Natural killer cell treated with Interleukin-12 subunit alpha and Interleukin-12 subunit beta and Interleukin-15 and Interleukin-18, amount 100 ng/mL, for 72 hours (primary cell): ENCODE data around the gene OR5C1. TPM values are rescaled to one million over a fixed set of nuclear protein-coding genes. Genes with fewer than 3 reads are reported as not detected.

ENCODE experiments used
- ATAC-seq, 2 donors: fragments of 150-1000 bp; cut with Tn5 transposase in 1 of 2; sonication (Bioruptor Pico), chemical (Tn5 transposase) in 1 of 2; 2 replicates each; pipeline ENCODE4 v1.10.0; 2021
- DNase-seq: peaks from one replicate; pipeline ENCODE4 v3.0.0; 2022; ENCODE audit warnings: low spot score
- H3K27ac Mint-ChIP-seq, 2 donors: 1 replicate in 1 of 2; 2 replicates in 1 of 2; pipeline ENCODE4 v1.8.0; 2022; ENCODE audit warnings: mixed read lengths in 2 of 2, mild to moderate bottlenecking in 1 of 2, moderate library complexity in 1 of 2
- H3K27me3 Mint-ChIP-seq, 2 donors: 1 replicate in 1 of 2; 2 replicates in 1 of 2; pipeline ENCODE4 v1.8.0; 2022; ENCODE audit warnings: mixed read lengths in 2 of 2
- H3K36me3 Mint-ChIP-seq: one replicate; pipeline ENCODE4 v1.8.0; 2022; ENCODE audit warnings: mixed read lengths
- H3K4me1 Mint-ChIP-seq, 2 donors: 1 replicate in 1 of 2; 2 replicates in 1 of 2; pipeline ENCODE4 v1.8.0; 2022; ENCODE audit warnings: low read depth in 2 of 2, mixed read lengths in 2 of 2, mild to moderate bottlenecking in 1 of 2
- H3K4me3 Mint-ChIP-seq: one replicate; pipeline ENCODE4 v1.8.0; 2022; ENCODE audit warnings: mixed read lengths
- H3K9me3 Mint-ChIP-seq: 2 replicates; pipeline ENCODE4 v1.8.0; 2022; ENCODE audit warnings: mixed read lengths
- total RNA-seq, 2 donors: library from RNA; stranded (reverse); gene quantifications; one replicate each; pipeline ENCODE4 v1.2.3, GENCODE V29; 2022

Gene OR5C1
- total RNA-seq: not detected

- no peaks in the 10 kb centered on the region for H3K27me3 Mint-ChIP-seq
- no peak for DNase-seq
- H3K27ac Mint-ChIP-seq: no peak within 1 kb of the TSS
- no peak for ATAC-seq
- H3K9me3 Mint-ChIP-seq: no peaks in the 10 kb centered on the region
- no peaks in the 10 kb centered on the region for H3K36me3 Mint-ChIP-seq
- H3K4me3 Mint-ChIP-seq: no peak within 1 kb of the TSS
- peaks cover 0 to 2% of the 10 kb centered on the region in 2 donors for H3K4me1 Mint-ChIP-seq
Observed at GRCh38 chr9:122788831-122789230, at the start of gene OR5C1. OR5C1 (plus strand) TSS chr9:122788933; CDS start chr9:122788933, 0 bp downstream.

GRCh38 chr9:122742003-122742402 lies 46.7 kb upstream of the OR5C1 start, which contains the start of gene OR1L6:
OR1L6 (plus strand) TSS chr9:122742303; CDS start chr9:122749848, 7,545 bp downstream.
- Mint-ChIP-seq H3K9me3 (peaks cover 4% of the 10 kb centered on the region), H3K4me1 (no peaks in the 10 kb centered on the region), H3K27me3 (peaks cover 0 to 24% of the 10 kb centered on the region in 2 donors), H3K27ac (no peak within 1 kb of the TSS), H3K4me3 (no peak within 1 kb of the TSS), H3K36me3 (peaks cover 5% of the 10 kb centered on the region)
- ATAC-seq: no peak
- DNase-seq: no peak

GRCh38 chr9:122754825-122755224 lies 33.9 kb upstream of the OR5C1 start:
- Mint-ChIP-seq H3K9me3 (peaks cover 5% of the 10 kb centered on the region), H3K27ac (no peak overlapping the region), H3K36me3 (peaks cover 24% of the 10 kb centered on the region), H3K4me1 (no peaks in the 10 kb centered on the region), H3K27me3 (peaks cover 0 to 22% of the 10 kb centered on the region in 2 donors), H3K4me3 (no peak overlapping the region)
- no peak for ATAC-seq
- DNase-seq: no peak

- H3K9me3 Mint-ChIP-seq: peaks cover 22% of the 10 kb centered on the region
- H3K4me1 Mint-ChIP-seq: no peaks in the 10 kb centered on the region
- H3K36me3 Mint-ChIP-seq: peaks cover 39% of the 10 kb centered on the region
Observed at GRCh38 chr9:122767817-122768216, 20.9 kb upstream of the OR5C1 start.

GRCh38 chr9:122777052-122777451 lies 11.7 kb upstream of the OR5C1 start:
- no peaks in the 10 kb centered on the region for H3K4me1 Mint-ChIP-seq
- peaks cover 6% of the 10 kb centered on the region for H3K36me3 Mint-ChIP-seq
- no peak for DNase-seq

More at GRCh38 chr9:122767817-122768216, 20.9 kb upstream of the OR5C1 start:
- H3K27me3 Mint-ChIP-seq: peaks cover 16 to 28% of the 10 kb centered on the region in 2 donors
- ATAC-seq (no peak), DNase-seq (no peak)
- H3K4me3 Mint-ChIP-seq: no peak overlapping the region
- no peak overlapping the region for H3K27ac Mint-ChIP-seq

GRCh38 chr9:122777935-122778627 lies 10.7 kb upstream of the OR5C1 start:
- H3K27ac Mint-ChIP-seq: no peak overlapping the region
- no peak overlapping the region for H3K4me3 Mint-ChIP-seq
- H3K36me3 Mint-ChIP-seq: no peaks in the 10 kb centered on the region
- no peaks in the 10 kb centered on the region for H3K4me1 Mint-ChIP-seq
- peaks cover 4 to 8% of the 10 kb centered on the region in 2 donors for H3K27me3 Mint-ChIP-seq
- ATAC-seq: no peak
- no peak for DNase-seq
- peaks cover 4% of the 10 kb centered on the region for H3K9me3 Mint-ChIP-seq

More at GRCh38 chr9:122777052-122777451, 11.7 kb upstream of the OR5C1 start:
- peaks cover 7% of the 10 kb centered on the region for H3K9me3 Mint-ChIP-seq
- no peak overlapping the region for H3K27ac Mint-ChIP-seq
- peaks cover 8 to 19% of the 10 kb centered on the region in 2 donors for H3K27me3 Mint-ChIP-seq
- no peak overlapping the region for H3K4me3 Mint-ChIP-seq
- no peak for ATAC-seq

- no peaks in the 10 kb centered on the region for H3K9me3 Mint-ChIP-seq
- no peak overlapping the region for H3K27ac Mint-ChIP-seq
- ATAC-seq (no peak), DNase-seq (no peak)
- no peaks in the 10 kb centered on the region for H3K27me3 Mint-ChIP-seq
- H3K4me3 Mint-ChIP-seq: no peak overlapping the region
- no peaks in the 10 kb centered on the region for H3K36me3 Mint-ChIP-seq
- H3K4me1 Mint-ChIP-seq: no peaks in the 10 kb centered on the region
Observed at GRCh38 chr9:122779181-122779580, 9.6 kb upstream of the OR5C1 start.

GRCh38 chr9:122780026-122780425 lies 8.7 kb upstream of the OR5C1 start:
- no peak overlapping the region for H3K4me3 Mint-ChIP-seq
- no peaks in the 10 kb centered on the region for H3K27me3 Mint-ChIP-seq
- no peaks in the 10 kb centered on the region for H3K9me3 Mint-ChIP-seq
- H3K27ac Mint-ChIP-seq: no peak overlapping the region
- DNase-seq: no peak
- ATAC-seq: no peak
- H3K36me3 Mint-ChIP-seq: no peaks in the 10 kb centered on the region
- H3K4me1 Mint-ChIP-seq: no peaks in the 10 kb centered on the region

GRCh38 chr9:122781671-122782070 lies 7.1 kb upstream of the OR5C1 start:
- ATAC-seq (no peak), DNase-seq (no peak)
- H3K9me3 Mint-ChIP-seq: no peaks in the 10 kb centered on the region
- H3K36me3 Mint-ChIP-seq: no peaks in the 10 kb centered on the region
- no peak overlapping the region for H3K4me3 Mint-ChIP-seq
- H3K27ac Mint-ChIP-seq: no peak overlapping the region
- no peaks in the 10 kb centered on the region for H3K4me1 Mint-ChIP-seq
- H3K27me3 Mint-ChIP-seq: no peaks in the 10 kb centered on the region

- Mint-ChIP-seq H3K4me3 (no peak overlapping the region), H3K27me3 (no peaks in the 10 kb centered on the region), H3K9me3 (no peaks in the 10 kb centered on the region), H3K27ac (no peak overlapping the region), H3K36me3 (no peaks in the 10 kb centered on the region), H3K4me1 (no peaks in the 10 kb centered on the region)
- no peak for DNase-seq
- no peak for ATAC-seq
Observed at GRCh38 chr9:122785269-122785668, 3.5 kb upstream of the OR5C1 start.

- Mint-ChIP-seq H3K36me3 (no peaks in the 10 kb centered on the region), H3K27ac (no peak overlapping the region)
- ATAC-seq: no peak
Observed at GRCh38 chr9:122786338-122786737, 2.4 kb upstream of the OR5C1 start.

GRCh38 chr9:122789256-122790046 lies 718 bp downstream of the OR5C1 start:
- Mint-ChIP-seq H3K36me3 (no peaks in the 10 kb centered on the region), H3K4me3 (no peak overlapping the region), H3K27me3 (no peaks in the 10 kb centered on the region), H3K9me3 (no peaks in the 10 kb centered on the region), H3K4me1 (peaks cover 0 to 4% of the 10 kb centered on the region in 2 donors), H3K27ac (no peak overlapping the region)
- DNase-seq (no peak), ATAC-seq (peak in 1 of 2 donors; percentile 6)

More at GRCh38 chr9:122786338-122786737, 2.4 kb upstream of the OR5C1 start:
- no peak for DNase-seq
- Mint-ChIP-seq H3K4me1 (no peaks in the 10 kb centered on the region), H3K4me3 (no peak overlapping the region), H3K27me3 (no peaks in the 10 kb centered on the region), H3K9me3 (no peaks in the 10 kb centered on the region)

GRCh38 chr9:122791872-122792669 lies 3.3 kb downstream of the OR5C1 start:
- Mint-ChIP-seq H3K27me3 (no peaks in the 10 kb centered on the region), H3K4me3 (no peak overlapping the region), H3K36me3 (no peaks in the 10 kb centered on the region), H3K27ac (no peak overlapping the region), H3K9me3 (no peaks in the 10 kb centered on the region), H3K4me1 (peaks cover 0 to 4% of the 10 kb centered on the region in 2 donors)
- ATAC-seq (no peak), DNase-seq (no peak)
